ENCODE results near the gene MS4A4E.
"Not testable (repeated sequence)": the region's sequence is repeated elsewhere in the genome, so short reads cannot be mapped to it uniquely, and the experiment has no call there.

The MS4A4E gene

DNA sequence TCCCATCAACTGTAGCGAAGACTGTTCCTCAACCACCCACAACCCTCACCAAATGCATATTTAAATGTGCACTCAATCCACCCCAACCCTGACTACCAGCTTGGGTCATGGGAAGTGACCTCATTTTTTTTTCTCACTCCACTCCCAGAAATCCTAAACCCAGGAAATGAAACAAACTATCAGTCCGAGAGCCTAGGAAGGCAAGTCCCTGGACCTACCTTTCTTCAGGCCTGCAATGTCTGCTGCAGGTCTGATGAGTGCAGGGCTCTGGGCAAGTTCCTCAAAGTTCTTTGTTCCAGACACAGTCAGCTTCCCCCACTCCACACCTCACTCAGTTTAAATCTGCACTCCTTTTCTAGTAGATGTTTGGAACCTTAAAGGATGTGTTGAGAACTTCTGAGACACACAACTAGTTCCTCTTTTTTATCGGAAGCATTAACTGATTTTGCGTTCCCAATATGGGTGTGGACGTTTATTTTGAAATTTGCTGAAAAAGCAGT, at the start of gene MS4A4E:
Gene MS4A4E, minus strand, starts transcription at position 398 of the 500 bp plus-strand sequence. CDS start 13,082 bp downstream, outside the sequence.
- DNase-seq: no peak

DNA sequence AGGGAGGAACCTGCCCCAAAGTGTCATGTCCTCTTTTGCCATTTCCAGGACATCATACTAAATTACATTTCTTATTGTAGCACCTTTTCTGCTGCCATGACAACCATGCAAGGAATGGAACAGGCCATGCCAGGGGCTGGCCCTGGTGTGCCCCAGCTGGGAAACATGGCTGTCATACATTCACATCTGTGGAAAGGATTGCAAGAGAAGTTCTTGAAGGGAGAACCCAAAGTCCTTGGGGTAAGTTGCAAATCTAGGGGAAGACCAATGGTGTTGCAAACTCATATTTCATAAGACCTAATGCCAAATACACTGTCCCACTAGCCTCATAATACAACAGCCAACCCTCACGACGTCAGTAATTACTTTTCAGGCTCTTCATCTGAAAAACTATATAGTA, 49.2 kb upstream of the MS4A4E start:
- DNase-seq: no peak

DNA sequence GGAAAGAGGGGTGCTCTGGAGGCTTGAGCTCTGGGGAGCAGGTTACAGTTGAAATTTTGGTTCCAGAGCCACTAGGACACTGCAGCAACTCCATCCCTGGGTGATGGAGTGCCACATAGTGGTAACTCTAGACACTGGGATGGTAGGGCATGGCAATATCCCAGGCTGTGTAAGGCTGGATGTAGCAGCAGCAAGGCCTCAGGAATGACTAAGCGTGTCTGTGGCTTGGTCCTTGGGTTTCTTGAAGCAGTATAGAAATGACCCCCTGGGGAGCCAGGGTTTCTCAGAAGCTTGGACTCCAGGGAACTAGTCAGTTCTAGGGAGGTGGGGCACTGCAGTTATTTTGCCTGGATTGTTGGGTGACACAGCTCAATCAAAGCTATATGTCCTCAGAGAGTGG, 45.6 kb upstream of the MS4A4E start:
- no peak for DNase-seq

DNA sequence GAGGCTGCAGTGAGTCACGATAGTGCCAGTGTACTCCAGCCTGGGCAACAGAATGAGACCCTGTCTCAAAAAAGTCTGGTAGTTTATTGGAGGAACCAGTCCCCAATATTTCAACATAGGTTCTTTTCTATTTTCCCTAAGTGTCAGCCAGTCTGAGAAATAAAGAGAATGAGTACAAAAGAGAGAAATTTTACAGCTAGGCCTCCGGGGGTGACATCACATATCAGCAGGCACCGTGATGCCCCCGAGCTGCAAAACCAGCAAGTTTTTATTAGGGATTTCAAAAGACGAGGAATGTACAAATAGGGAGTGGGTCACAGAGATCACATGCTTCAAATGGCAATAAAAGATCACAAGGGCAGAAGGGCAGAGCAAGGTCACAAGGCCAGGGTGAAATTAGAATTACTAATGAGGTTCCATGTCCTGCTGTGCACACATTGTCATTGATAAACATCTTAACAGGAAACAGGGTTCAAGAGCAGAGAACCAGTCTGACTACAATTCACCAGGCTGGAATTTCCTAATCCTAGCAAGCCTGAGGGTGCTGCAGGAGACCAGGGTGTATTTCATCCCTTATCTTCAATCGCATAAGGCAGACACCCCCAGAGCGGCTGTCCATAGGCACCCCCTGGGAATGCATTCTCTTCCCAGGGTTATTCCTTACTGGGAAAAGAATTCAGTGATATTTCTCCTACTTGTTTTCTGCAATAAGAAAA, 42.6 kb upstream of the MS4A4E start:
- not testable (repeated sequence) for DNase-seq

DNA sequence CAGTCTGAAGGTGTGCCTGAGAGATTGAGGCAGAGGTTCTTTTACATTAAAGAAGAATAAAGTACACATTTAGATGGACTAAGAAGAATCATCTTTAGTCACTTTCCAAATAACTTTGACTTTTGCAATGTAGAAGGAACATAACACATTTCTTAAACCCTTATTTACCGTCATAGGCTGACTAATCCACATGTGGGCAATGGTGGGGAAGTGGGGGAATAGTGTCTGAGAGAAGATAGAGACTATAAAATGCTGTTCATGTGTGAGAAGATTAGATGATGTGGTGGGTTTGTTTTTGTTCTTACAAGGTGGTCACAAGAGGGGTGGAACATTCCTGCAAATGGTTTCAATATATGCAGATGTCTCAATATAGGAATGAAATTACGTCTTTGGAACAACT, 39.3 kb upstream of the MS4A4E start:
- DNase-seq: no peak

DNA sequence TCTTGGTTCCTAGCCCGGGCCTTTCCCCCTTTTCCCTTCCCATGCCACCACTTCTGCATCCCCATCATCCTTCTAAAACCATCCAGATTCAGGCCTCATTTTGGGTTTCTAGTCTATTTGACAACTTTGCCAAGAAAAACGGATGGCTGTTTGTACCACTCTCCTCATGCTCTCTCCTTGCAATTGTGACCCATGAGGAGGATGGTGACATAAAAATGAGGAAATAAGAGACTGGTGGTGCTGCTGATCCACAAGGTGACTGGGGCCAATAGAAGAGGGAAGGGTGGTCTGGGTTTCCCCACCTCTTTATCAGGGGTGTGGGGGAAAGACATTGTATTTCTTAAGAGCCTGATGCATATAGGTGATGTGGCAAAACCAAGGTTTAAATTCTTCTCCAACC, 38.5 kb upstream of the MS4A4E start:
- no peak for DNase-seq

DNA sequence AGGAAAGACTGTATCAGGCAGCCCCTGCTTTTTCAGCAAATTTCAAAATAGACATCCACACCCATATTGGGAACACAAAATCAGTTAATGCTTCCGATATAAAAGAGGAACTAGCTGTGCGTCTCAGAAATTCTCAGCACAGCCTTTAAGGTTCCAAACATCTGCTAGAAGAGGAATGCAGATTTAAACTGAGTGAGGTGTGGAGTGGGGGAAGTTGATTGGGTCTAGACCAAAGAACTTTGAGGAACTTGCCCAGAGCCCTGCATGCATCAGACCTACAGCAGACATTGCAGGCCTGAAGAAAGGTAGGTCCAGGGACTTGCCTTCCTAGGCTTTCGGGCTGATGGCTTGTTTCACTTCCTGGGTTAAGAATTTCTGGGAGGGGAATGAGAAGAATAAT, 37.5 kb upstream of the MS4A4E start, which contains the start of gene MS4A4A:
Gene MS4A4A, plus strand, starts transcription at position 255 of the 400 bp plus-strand sequence. Its CDS starts 10 bp downstream, at position 265.
- DNase-seq: peak; percentile 9

DNA sequence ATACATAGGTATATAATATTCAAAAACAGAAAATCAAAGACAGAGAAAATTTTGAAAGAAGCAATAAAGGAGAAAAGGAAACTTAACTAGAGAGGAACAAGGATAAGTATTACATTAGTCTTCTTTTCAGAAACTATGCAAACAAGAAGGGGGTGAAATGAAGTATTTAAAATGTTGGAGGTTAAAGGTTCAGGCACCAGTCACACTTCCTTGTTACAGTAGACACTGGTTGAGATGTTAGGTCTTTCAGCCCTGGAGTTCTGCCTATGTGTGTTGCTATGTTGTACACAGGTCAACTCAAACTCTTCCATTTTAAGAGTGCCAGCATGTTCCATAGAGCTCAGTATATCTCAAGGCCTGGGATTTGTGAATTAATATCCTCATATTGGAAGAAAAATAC, 31.5 kb upstream of the MS4A4E start:
- DNase-seq: no peak

DNA sequence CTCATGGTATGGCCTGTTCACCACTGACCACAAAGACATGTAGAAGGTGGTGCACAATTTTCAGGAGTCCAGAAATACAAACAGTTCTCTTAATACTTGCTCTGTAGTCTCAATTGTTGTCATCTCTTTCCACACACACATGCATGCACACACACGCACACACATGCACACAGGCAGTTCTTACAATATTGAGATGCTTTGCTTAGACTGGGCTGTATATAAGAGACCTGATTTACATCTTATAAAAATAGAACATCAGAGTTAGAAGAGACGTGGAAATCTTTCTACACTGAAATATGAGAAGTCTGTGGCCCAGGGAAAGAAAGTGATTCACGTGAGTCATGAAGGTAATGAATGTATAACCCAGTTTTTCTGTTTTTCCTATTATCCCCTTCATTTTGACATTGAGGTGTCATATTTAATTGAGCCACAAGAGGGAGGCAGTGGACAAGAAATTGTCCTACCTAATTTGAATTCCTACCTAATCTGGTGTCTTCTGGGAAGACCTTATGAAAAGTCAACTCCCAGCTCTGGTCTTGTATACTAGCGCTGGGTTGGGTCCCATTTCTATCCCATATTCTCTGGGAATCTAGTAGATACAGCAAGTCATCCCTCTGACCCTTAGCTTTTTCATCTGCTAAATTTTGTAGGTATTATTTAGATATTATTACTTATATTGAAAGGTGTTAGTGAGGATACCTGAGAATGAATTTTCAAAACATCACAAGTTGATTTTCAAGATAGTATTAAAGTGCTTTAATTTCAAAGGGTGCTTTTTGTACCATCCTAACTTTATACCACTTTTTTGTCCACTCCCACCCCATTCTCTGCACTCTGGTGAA, 22.7 kb upstream of the MS4A4E start:
- peak; percentile 33 for DNase-seq

DNA sequence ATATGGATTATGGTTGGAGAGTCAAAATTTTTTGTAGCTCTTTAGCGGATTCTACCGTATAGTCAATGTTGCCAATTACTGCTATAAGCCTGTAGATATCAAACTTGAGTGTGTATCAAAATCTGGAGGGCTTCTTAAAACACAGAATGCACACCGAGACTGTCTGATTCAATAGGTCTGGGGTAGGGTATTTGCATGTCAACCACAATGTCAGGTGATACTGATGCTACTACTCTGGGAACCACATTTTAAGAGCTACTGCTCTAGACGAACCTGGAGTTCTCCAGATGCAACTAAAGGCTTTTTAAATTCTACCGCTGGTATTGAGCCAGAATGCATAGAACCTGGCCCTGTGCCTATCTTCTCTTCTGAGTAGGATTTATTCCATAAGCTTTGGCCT, 21.7 kb upstream of the MS4A4E start:
- no peak for DNase-seq

DNA sequence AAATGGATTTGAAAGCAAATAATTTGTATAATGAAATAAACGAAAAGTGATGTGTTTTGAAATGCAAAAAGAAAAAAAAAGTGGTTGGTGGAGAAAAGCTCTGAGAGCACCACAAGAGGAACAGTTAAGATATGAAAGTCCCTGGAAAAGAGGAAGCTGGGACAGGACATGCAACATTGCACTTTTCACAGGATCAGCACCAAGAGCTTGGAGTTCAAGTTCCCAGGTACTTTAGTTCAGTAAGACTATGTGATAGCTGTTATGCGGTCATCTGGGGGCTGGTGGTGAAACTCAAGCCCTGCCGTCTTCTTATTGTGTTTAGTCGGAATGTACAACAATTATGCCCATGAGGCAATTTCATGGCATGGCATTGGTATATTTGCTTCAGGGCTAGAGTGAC, 20.5 kb upstream of the MS4A4E start:
- no peak for DNase-seq

DNA sequence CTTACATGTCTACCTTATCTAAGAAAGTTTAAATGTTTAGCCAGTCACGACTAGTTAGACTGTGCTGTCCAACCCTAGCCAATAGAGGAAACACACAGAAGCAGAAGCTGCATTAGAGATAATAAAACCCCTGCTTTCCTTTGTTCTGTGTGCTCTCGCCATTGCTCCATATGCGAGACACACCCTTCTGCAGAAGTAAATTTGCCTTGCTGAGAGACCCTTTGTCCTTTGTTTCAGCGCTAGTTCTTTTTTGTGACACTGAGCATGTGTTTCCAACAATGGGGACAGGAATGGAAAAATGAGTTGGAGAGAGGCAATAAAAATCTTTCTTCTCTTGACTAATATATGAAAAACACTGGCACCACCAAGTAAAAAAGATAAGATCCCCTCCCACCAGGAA, 18.1 kb upstream of the MS4A4E start:
- no peak for DNase-seq

DNA sequence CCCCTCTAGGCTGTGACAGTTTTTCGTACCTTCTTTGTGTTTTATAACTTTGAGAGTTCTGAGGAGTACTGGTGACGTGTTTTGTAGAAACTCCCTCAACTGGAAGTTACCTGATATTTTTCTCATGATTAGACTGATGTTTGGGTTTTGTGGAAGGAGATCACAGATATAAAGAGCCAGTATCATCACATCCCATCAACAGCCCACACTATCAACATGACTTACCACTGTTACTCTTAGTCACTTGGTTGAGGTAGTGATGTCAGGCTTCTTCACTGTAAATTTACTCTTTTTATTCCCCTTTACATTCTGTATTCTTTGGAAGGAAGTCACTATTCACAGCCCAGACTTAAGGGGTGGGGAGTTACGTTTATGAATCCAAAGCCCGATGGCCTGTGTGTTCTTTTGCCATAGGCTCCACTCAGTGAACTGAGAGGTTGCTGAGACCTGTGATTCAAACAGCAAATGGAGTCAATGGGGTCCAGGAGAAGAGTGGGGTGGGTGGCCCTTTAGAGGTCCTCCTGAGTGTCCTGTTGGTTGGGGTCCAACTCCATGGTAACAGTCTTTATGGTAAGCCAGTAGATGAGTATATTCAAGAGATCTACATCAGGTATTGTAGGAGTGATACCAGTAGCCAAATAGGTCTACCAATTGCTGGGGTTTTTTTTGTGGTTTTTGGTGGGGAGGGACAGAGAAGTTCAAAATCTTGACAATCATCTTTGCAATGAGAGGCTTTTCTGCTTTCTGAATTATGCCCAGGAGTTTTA, 15.2 kb upstream of the MS4A4E start:
- DNase-seq: no peak

DNA sequence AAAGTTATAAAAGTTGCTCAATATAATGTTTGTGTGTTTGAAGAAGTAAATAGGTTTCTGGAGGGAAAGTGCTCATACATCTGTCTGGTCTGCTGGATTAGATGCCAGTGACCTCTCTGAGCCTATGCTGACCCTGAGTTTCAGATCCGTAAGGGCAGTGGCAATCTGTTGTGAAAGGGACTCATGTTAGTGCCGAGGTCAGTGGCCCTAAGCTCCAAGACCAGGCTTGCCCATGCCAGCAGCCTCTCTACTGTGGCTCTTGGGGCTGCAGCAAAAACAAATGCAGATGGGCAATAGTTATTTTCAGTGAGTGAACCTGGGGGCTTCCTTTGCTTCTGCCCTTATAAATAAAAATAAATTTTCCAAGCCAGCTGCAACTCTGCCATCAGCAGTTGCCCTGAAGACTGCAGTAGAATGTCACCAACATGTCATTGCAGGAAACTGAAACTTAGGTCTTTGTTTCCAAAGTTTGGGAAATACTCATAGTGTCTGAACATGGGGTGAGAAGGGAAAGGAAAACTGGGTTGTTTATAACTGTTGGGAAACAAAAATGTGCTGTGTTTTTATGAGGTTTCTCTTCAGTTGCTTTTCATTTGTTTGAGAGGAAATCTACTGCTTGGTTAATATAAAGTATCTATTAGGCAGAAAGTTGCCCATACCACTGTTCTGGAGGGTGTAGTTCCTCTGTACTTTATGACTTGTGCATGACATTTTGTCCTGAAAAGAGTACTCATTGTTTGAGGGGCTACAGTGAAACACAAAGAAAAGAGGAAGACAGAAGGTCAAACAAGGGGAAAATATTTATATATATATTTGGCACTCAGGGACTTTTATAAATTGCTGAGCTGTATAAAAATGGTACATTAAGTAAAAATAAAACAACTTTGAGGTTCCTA, 9.5 kb upstream of the MS4A4E start:
- DNase-seq: no peak

DNA sequence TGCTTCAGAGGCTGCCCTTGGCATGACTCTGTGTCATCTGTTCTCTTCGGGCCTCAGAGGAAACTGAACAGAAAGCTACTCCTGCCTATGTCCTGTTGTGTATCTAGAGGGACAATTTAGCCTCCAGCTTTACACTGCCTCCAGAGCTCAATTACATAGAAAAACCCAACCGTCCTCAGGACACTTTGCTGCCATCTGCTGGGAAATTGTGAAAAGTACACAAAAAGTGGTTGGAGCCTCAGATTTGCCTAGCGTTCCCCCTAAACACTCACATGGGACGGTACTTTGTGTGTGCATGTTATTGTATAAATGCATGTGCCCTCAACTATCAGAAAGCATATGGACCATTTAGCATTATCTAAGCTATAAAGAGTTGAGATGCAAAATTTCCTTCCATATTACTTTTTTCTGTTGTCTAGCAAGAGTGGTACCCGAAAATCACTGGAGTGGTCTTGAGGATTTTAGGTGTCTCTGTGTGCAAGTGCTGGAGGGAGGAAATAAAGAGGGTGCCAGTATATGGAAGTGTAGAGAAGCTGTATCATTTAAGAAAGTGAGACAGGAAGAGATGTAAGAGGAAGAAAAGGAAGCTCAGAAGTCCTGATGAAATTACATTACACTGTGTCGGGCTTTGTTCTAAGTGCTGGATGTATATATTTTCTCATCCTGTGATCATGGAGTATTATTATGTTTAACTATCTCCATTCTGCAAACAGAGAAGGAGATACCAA, 8.7 kb upstream of the MS4A4E start:
- peak; percentile 24 for DNase-seq

DNA sequence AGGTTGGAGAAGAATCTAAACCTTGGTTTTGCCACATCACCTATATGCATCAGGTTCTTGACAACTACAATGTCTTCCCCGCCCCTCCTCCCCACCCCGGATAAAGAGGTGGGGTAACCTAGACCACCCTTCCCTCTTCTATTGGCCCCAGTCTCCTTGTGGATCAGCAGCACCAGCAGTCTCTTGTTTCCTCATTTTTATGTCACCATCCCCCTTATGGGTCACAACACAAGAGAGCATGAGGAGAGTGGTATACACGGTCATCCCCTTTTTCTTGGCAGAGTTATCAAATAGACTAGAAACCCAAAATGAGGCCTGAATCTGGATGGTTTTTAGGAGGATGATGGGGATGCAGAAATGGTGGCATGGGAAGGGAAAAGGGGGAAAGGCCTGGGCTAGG, 1.2 kb downstream of the MS4A4E start:
- no peak for DNase-seq

DNA sequence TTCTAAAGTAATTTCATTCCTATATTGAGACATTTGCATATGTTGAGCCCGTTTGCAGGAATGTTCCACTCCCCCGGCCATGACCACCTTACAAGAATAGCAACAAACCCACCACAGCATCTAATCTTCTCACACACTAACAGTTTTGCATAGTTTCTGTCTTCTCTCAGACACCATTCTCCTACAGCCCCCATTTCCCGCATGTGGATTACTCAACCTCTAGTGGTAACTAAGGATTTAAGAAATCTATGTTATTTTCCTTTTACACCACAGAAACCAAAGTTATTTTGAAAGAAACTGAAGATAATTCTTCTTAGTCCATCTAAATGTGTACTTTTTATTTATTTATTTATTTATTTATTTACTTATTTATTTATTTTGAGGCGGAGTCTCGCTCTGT, 2.3 kb downstream of the MS4A4E start:
- DNase-seq: no peak

DNA sequence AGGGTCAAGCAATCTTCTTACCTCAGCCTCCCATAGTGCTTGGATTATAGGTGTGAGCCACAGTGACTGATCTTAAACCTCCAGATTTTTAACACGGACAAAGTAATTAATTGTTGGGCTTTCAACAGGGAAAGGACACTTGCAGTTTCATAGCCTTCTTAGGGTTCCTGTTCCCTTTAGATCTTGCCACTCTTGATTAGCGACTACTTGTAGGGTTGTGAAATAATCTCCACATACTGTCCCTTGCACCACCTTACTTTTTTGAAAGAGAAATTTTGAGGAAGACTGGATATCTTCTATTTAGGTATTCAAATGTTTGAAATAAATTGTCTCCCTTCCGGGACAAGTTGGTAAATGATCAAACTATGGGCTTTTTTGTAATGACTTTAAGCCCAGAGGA, 7.6 kb downstream of the MS4A4E start:
- no peak for DNase-seq

DNA sequence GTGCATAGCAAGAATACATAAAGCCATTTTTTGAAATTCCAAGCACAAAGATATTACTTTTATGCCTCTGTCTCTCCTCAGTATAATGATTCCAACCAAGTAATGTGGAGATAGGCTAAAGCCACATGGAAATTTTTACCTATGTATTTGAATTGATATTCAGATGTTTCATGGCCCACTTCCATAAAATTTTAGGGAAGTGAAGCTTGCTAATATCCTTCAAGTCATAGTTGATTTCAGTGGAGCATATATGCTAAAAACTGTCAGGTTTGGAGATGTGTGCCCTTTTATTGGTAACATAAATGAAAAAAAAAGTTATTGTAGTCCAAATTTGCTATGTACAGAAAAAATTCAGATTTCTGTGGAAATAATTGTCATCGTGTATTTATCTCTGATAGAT, 12.3 kb downstream of the MS4A4E start:
- no peak for DNase-seq

DNA sequence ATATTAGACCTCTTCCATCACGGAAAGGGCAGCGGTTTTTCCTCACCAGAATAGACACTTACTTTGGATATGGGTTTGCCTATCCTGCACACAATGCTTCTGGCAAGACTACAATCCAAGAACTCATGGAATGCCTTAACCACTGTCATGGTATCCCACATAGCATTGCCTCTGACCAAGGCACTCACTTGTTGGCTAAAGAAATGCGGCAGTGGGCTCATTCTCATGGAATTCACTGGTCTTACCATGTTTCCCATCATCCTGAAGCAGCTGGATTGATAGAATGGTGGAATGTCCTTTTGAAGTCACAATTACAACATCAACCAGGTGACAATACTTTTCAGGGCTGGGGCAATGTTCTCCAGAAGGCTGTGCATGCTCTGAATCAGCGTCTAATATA, 20.8 kb downstream of the MS4A4E start:
- DNase-seq: no peak

DNA sequence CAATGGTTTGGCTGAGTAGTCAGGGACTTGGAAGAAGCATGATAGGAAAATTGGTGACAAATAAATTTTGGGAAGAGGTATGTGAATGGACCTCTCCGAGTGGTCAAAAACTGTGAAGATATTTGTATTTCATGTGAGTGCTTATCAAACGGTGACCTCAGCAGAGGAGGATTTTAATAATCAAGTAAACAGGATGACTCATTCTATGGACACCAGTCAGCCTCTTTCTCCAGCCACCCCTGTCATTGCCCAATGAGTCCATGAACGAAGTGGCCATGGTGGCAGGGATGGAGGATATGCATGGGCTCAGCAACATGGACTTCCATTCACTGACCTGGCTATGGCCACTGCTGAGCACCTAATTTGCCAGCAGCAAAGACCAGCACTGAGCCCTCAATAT, 21.2 kb downstream of the MS4A4E start:
- no peak for DNase-seq

DNA sequence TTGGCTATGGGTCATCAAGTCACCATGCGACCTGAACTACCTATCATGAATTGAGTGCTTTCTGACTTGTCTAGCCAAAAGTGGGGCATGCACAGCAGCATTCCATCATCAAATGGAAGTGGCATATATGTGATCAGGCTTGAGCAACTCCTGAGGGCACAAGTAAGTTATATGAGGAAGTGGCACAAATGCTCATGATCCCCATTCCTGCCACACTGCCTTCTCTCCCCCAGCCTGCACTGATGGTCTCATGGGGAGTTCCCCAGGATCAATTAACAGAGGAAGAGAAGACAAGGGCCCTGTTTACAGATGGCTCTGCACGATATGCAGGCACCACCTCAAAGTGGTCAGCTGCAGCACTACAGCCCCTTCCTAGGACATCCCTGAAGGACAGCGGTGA, 21.8 kb downstream of the MS4A4E start:
- DNase-seq: no peak

Measured in CD4-positive, alpha-beta T cell treated with Interleukin-21 for 1 hour (primary cell).